GM12891 (cell line): ENCODE results near the gene TULP1.

Experiments used
- DNase-seq: peaks from one replicate; pipeline ENCODE4 v3.0.0; 2011; ENCODE audit warnings: low spot score; ENCODE audit not compliant: insufficient read length
- FAIRE-seq: peaks from 2 replicates; lab custom pipeline; 2011; peaks lifted over from hg19 to GRCh38; lab: Jason Lieb, UNC
- PAX5 ChIP-seq: IDR thresholded peaks from 2 replicates; pipeline ENCODE4 v1.6.1; 2011; ENCODE audit warnings: low read length, moderate library complexity, mild to moderate bottlenecking; ENCODE audit not compliant: insufficient read depth, severe bottlenecking
- POLR2A ChIP-seq: IDR thresholded peaks from 2 replicates; pipeline ENCODE4 v1.6.1; 2011; ENCODE audit warnings: low read depth, low read length, control low read depth
- POLR2AphosphoS5 ChIP-seq: IDR thresholded peaks from 2 replicates; pipeline ENCODE4 v1.6.1; 2011; ENCODE audit warnings: low read depth, low read length, control low read depth
- POU2F2 ChIP-seq: IDR thresholded peaks from 2 replicates; pipeline ENCODE4 v1.6.1; 2011; ENCODE audit warnings: low read depth, mild to moderate bottlenecking, control low read depth, low read length, moderate library complexity
- SPI1 ChIP-seq: IDR thresholded peaks from 2 replicates; pipeline ENCODE4 v1.6.1; 2011; ENCODE audit warnings: low read depth, low read length, control low read depth
- TAF1 ChIP-seq: IDR thresholded peaks from 2 replicates; pipeline ENCODE4 v1.6.1; 2011; ENCODE audit warnings: low read depth, low read length, control low read depth

Gene TULP1

GRCh38 chr6:35453236-35453635 lies 59.5 kb downstream of the TULP1 start:
- DNase-seq (no peak), FAIRE-seq (no peak)
- TF ChIP-seq TAF1 (no peak), POLR2AphosphoS5 (no peak), PAX5 (no peak), POLR2A (no peak), SPI1 (no peak), POU2F2 (no peak)

GRCh38 chr6:35452183-35453090 lies 60.3 kb downstream of the TULP1 start, which contains the start of gene FANCE:
TSS of gene FANCE (plus strand) at chr6:35452338. CDS start at chr6:35452546, 208 bp downstream.
- TF ChIP-seq POU2F2 (no peak), TAF1 (no peak), POLR2A (no peak), POLR2AphosphoS5 (no peak), PAX5 (no peak), SPI1 (no peak)
- DNase-seq (peak; percentile 90), FAIRE-seq (peak; percentile 96)

DNA sequence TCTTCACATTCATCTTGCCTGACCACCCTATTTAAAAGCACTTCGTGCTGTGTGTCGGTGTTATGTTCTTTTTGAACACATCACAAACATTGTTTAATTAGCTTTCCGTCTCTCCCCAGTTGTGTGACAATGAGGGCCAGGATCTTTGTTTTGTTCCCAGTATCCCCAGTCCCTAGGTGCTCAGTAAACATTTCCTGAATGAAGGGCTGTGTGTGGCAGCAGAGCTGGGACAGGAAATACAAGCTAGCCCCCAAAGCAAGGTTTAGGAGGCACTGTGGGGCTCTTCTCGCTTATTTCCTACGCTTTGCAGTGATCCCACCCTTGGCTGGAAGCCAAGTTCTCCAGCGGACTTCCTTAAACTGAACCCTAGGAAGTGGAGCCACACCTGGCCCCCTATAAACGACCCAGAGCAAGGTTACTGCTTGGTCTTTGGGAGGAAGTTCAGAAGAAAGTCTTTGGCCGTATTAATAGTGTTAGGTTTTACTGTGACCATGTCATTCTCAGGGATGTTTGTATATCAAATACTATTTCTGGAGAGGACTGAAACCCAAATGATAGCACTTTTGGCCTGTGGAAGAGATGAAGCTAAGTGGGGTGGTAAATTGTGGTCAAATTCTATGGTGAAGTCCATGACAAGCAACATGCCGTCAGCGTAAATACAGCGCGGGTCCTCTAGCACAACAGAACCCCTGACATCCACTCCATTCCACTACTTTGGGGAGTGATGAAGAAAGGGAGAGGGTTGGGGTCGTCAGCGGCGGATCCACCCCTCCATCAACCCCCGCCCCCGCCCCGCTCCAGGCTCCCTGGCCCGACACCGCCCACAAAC lies 61.1 kb downstream of the TULP1 start:
- TF ChIP-seq SPI1 (no peak), POLR2AphosphoS5 (no peak), POU2F2 (no peak), PAX5 (no peak), POLR2A (no peak), TAF1 (no peak)
- no peak for FAIRE-seq
- no peak for DNase-seq

GRCh38 chr6:35449287-35449881 lies 63.3 kb downstream of the TULP1 start:
- no peak for TF ChIP-seq TAF1
- TF ChIP-seq PAX5 = no peak
- TF ChIP-seq POLR2A = no peak
- no peak for TF ChIP-seq POLR2AphosphoS5
- peak; percentile 40 for FAIRE-seq
- peak; percentile 73 for DNase-seq

DNA sequence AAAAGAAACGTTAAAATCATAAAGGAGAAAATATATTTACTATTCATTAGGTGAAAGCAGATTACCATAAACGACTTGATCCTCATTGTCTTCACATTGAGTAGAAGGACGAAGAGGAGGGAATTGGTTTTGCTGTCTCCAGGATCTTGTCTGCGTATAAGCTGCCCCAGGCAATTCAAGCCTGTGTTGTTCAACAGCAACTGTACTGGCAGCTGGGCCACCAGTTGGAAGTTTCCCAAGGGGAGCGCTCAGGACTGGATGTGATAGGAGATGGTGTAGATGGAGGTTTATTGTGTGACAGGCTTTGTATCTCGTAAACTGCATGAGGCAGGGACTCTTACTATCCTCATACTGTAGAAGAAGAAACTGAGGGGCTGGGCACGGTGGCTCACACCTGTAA lies 64.5 kb downstream of the TULP1 start:
- TF ChIP-seq TAF1 = no peak
- TF ChIP-seq POLR2AphosphoS5 = no peak
- TF ChIP-seq POU2F2 = no peak
- no peak for FAIRE-seq
- no peak for DNase-seq
